Activated CD4-positive, alpha-beta T cell treated with anti-CD3 and anti-CD28 coated beads, Interleukin-2, amount 10 ng/mL, durations not matched to agents 24 days and 14 days (primary cell): ENCODE measurements around the gene MED20. TPM values are rescaled to one million over a fixed set of nuclear protein-coding genes. Genes with fewer than 3 reads are reported as not detected.

Source experiments
- DNase-seq: peaks from one replicate; pipeline ENCODE4 v3.0.0; 2022
- H3K27ac Mint-ChIP-seq: one replicate; pipeline ENCODE4 v1.8.0; 2022; ENCODE audit warnings: mild to moderate bottlenecking, mixed read lengths
- H3K27me3 Mint-ChIP-seq: one replicate; pipeline ENCODE4 v1.8.0; 2022; ENCODE audit warnings: mixed read lengths
- H3K36me3 Mint-ChIP-seq: one replicate; pipeline ENCODE4 v1.8.0; 2022; ENCODE audit warnings: low read depth, mild to moderate bottlenecking, mixed read lengths
- H3K4me1 Mint-ChIP-seq: one replicate; pipeline ENCODE4 v1.8.0; 2021; ENCODE audit warnings: mixed read lengths
- H3K4me3 Mint-ChIP-seq: one replicate; pipeline ENCODE4 v1.8.0; 2022; ENCODE audit warnings: mild to moderate bottlenecking, moderate library complexity, mixed read lengths
- H3K9me3 Mint-ChIP-seq: one replicate; pipeline ENCODE4 v1.8.0; 2021; ENCODE audit warnings: mixed read lengths
- intact Hi-C: fragments of 100-400 bp; cut with micrococcal nuclease; formaldehyde crosslinking; loops from one replicate; pipeline ENCODE4 v1.15.1; 2023
- total RNA-seq: library from RNA; stranded (reverse); gene quantifications from 2 replicates; pipeline ENCODE4 v1.2.3, GENCODE V29; 2022

Gene MED20
- total RNA-seq, 1 donor from 2014 or later = 22.8 TPM

- Mint-ChIP-seq H3K27ac (no peak overlapping the region), H3K36me3 (no peaks in the 10 kb centered on the region), H3K4me3 (no peak overlapping the region), H3K4me1 (peaks cover 2% of the 10 kb centered on the region), H3K9me3 (no peaks in the 10 kb centered on the region), H3K27me3 (no peaks in the 10 kb centered on the region)
- intact Hi-C loops = no loop called here
- no peak for DNase-seq
These were observed 39.4 kb downstream of the MED20 start for GRCh38 chr6:41881506-41881905.

- no peaks in the 10 kb centered on the region for H3K27me3 Mint-ChIP-seq
- intact Hi-C loops = loop anchor here (10.0 kb wide), 1 partner anchor 74 kb away; no protein-coding TSS in a partner anchor
- peaks cover 2% of the 10 kb centered on the region for H3K4me1 Mint-ChIP-seq
- no peak overlapping the region for H3K27ac Mint-ChIP-seq
- H3K9me3 Mint-ChIP-seq = no peaks in the 10 kb centered on the region
- H3K36me3 Mint-ChIP-seq = no peaks in the 10 kb centered on the region
- no peak for DNase-seq
- H3K4me3 Mint-ChIP-seq = no peak overlapping the region
These were observed 42.0 kb downstream of the MED20 start for GRCh38 chr6:41878961-41879405.

GRCh38 chr6:41878246-41878645, 42.7 kb downstream of the MED20 start:
- Mint-ChIP-seq H3K27me3 (no peaks in the 10 kb centered on the region), H3K27ac (no peak overlapping the region), H3K4me1 (peaks cover 2% of the 10 kb centered on the region), H3K4me3 (no peak overlapping the region), H3K36me3 (no peaks in the 10 kb centered on the region), H3K9me3 (no peaks in the 10 kb centered on the region)
- no peak for DNase-seq
- intact Hi-C loops = loop anchor here (10.0 kb wide), 1 partner anchor 73 kb away; no protein-coding TSS in a partner anchor

- no peak overlapping the region for H3K27ac Mint-ChIP-seq
- H3K9me3 Mint-ChIP-seq = no peaks in the 10 kb centered on the region
These were observed 43.8 kb downstream of the MED20 start for GRCh38 chr6:41877051-41877680.

GRCh38 chr6:41874741-41875140, 46.2 kb downstream of the MED20 start:
- intact Hi-C loops = loop anchor here (10.0 kb wide), 1 partner anchor 70 kb away; no protein-coding TSS in a partner anchor
- Mint-ChIP-seq H3K36me3 (no peaks in the 10 kb centered on the region), H3K4me1 (no peaks in the 10 kb centered on the region), H3K27me3 (no peaks in the 10 kb centered on the region), H3K27ac (no peak overlapping the region), H3K9me3 (no peaks in the 10 kb centered on the region), H3K4me3 (no peak overlapping the region)
- DNase-seq = no peak

More at GRCh38 chr6:41877051-41877680, 43.8 kb downstream of the MED20 start:
- no peak overlapping the region for H3K4me3 Mint-ChIP-seq
- DNase-seq = no peak
- H3K27me3 Mint-ChIP-seq = no peaks in the 10 kb centered on the region
- H3K4me1 Mint-ChIP-seq = peaks cover 2% of the 10 kb centered on the region
- intact Hi-C loops = loop anchor here (10.0 kb wide), 1 partner anchor 72 kb away; no protein-coding TSS in a partner anchor
- no peaks in the 10 kb centered on the region for H3K36me3 Mint-ChIP-seq

GRCh38 chr6:41872147-41872546, 48.8 kb downstream of the MED20 start:
- Mint-ChIP-seq H3K27me3 (no peaks in the 10 kb centered on the region), H3K9me3 (no peaks in the 10 kb centered on the region), H3K4me3 (no peak overlapping the region), H3K4me1 (no peaks in the 10 kb centered on the region), H3K27ac (no peak overlapping the region), H3K36me3 (no peaks in the 10 kb centered on the region)
- DNase-seq = no peak
- intact Hi-C loops = loop anchor here (10.0 kb wide), 1 partner anchor 67 kb away; no protein-coding TSS in a partner anchor

GRCh38 chr6:41871691-41872090, 49.2 kb downstream of the MED20 start:
- H3K9me3 Mint-ChIP-seq = no peaks in the 10 kb centered on the region
- intact Hi-C loops = loop anchor here (10.0 kb wide), 1 partner anchor 67 kb away; no protein-coding TSS in a partner anchor
- H3K4me1 Mint-ChIP-seq = no peaks in the 10 kb centered on the region
- H3K27ac Mint-ChIP-seq = no peak overlapping the region
- no peaks in the 10 kb centered on the region for H3K27me3 Mint-ChIP-seq
- H3K36me3 Mint-ChIP-seq = no peaks in the 10 kb centered on the region
- H3K4me3 Mint-ChIP-seq = no peak overlapping the region
- DNase-seq = no peak

- H3K4me3 Mint-ChIP-seq = no peak overlapping the region
- H3K36me3 Mint-ChIP-seq = no peaks in the 10 kb centered on the region
- intact Hi-C loops = no loop called here
- no peak overlapping the region for H3K27ac Mint-ChIP-seq
- H3K4me1 Mint-ChIP-seq = no peaks in the 10 kb centered on the region
- no peaks in the 10 kb centered on the region for H3K27me3 Mint-ChIP-seq
- H3K9me3 Mint-ChIP-seq = no peaks in the 10 kb centered on the region
- no peak for DNase-seq
These were observed 61.6 kb downstream of the MED20 start for GRCh38 chr6:41859356-41859755.

GRCh38 chr6:41858703-41859102, 62.2 kb downstream of the MED20 start:
- intact Hi-C loops = no loop called here
- Mint-ChIP-seq H3K9me3 (no peaks in the 10 kb centered on the region), H3K4me3 (no peak overlapping the region), H3K27ac (no peak overlapping the region), H3K36me3 (no peaks in the 10 kb centered on the region), H3K27me3 (no peaks in the 10 kb centered on the region), H3K4me1 (no peaks in the 10 kb centered on the region)
- no peak for DNase-seq

Other genes starting within 250 kb of the MED20 start
- gene TFEB, start 185.5 kb downstream of the MED20 start, total RNA-seq = 14.1 and 14.9 TPM in 2 replicates
- gene PGC, start 173.7 kb downstream of the MED20 start, total RNA-seq = not detected in 2 replicates
- 4.7 and 6.8 TPM in 2 replicates for gene FRS3, start 141.2 kb downstream of the MED20 start, total RNA-seq
- not detected in 2 replicates for gene PRICKLE4, start 140.4 kb downstream of the MED20 start, total RNA-seq
- 367 and 376 TPM in 2 replicates for gene TOMM6, start 133.4 kb downstream of the MED20 start, total RNA-seq
- gene USP49, start 25.8 kb downstream of the MED20 start, total RNA-seq = 5.8 and 6.3 TPM in 2 replicates
- 79.6 and 81.4 TPM in 2 replicates for gene BYSL, start 360 bp upstream of the MED20 start, total RNA-seq
- gene CCND3, start 20.7 kb upstream of the MED20 start, total RNA-seq = 483 and 491 TPM in 2 replicates
- 38.1 and 38.7 TPM in 2 replicates for gene TAF8, start 129.4 kb upstream of the MED20 start, total RNA-seq
- 0.21 and 0.40 TPM in 2 replicates for gene C6orf132, start 221.5 kb upstream of the MED20 start, total RNA-seq